Measurements from ENCODE around the gene UMAD1.

- no peak for TF ChIP-seq CTCF (conservative IDR thresholded peaks at IDR 0.05; ENCODE audit: low read length)
- TF ChIP-seq EZH2phosphoT487 (IDR thresholded peaks at IDR 0.05; ENCODE audit: borderline replicate concordance) = no peak
These were observed 32.6 kb downstream of the UMAD1 start for GRCh38 chr7:7673240-7673550.
